Keratinocyte (primary cell): Measurements from ENCODE around the gene PPP1R26.

Experiments used
- CTCF ChIP-seq, 3 experiments: IDR thresholded peaks in 1 of 3; conservative IDR thresholded peaks in 1 of 3; optimal IDR thresholded peaks in 1 of 3; 2 replicates in 2 of 3; 3 replicates in 1 of 3; pipeline versions ENCODE3 to v1.5.1; 2011; ENCODE audit warnings: low read length in 3 of 3, mild to moderate bottlenecking in 3 of 3, moderate library complexity in 2 of 3, control low read depth in 1 of 3, inconsistent platforms in 1 of 3; ENCODE audit not compliant: insufficient read depth in 2 of 3; ENCODE audit errors: extremely low read depth in 1 of 3
- EZH2 ChIP-seq: IDR thresholded peaks from one replicate; pipeline ENCODE4 v1.6.1; 2012; ENCODE audit warnings: inconsistent platforms, mild to moderate bottlenecking, low read length, moderate library complexity

GRCh38 chr9:135478829-135479468 lies 633 bp upstream of the PPP1R26 start:
- TF ChIP-seq CTCF (optimal IDR thresholded peaks at IDR 0.05 in 1 of 3, IDR thresholded peaks at IDR 0.05 in 1 of 3, conservative IDR thresholded peaks at IDR 0.05 in 1 of 3; ENCODE audit: extremely low read depth in 1 of 3, insufficient read depth in 2 of 3, low read length in 3 of 3) (peak; percentile 20 to 46 (median 22)), EZH2 (no peak)
